MV-4-11 (cell line): ENCODE measurements around the gene BATF3.

Source experiments
- DNase-seq: peaks from one replicate; lab custom pipeline; 2025; lab: John Stamatoyannopoulos, UW

BATF3 gene

DNA sequence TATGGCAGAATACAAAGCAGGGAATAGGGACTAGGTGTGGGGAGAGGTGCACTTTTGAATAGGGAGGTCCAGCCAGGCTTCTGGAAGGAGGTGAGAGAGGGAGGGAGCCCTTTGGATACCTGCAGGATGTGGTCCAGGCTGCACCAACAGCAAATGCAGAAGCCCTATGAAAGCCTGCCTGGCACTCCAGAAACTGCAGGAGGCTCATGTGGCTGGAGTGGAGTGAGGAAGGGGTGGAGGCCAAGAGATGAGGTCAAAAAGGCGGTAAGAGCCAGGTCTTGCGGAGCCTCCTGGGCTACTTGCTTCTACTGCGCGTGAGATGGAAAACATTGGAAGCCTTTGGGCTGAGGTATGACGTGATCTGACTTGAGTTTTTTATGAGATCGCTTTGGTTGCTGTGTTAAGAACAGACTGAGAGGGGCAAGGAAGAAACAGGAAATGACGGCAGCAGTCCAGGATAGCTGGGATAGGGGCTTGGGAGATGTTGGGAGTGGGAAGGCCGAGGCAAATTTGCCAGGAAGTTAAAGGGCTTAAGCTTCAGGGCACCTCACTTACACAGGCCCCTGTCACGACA, 4.4 kb upstream of the BATF3 start:
- no peak for DNase-seq

GRCh38 chr1:212702672-212703071, 3.0 kb upstream of the BATF3 start:
- DNase-seq: no peak

DNA sequence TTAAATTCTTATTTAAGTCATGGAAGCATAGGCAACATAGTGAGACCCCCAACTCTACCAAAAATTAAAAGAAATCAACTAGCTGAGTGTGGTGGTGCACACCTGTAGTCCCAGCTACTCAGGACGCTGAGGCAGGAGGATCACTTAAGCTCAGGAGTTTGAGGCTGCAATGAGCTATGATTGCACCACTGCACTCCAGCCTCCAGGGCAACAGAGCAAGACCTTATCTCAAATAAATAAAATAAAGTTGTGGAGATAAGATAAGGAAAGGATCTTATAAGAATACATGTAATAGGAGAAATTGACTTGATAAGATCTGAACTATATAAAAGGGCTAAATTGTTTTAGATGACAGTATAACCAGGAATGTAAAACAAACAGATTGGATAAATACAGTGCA, 2.3 kb upstream of the BATF3 start:
- DNase-seq: no peak

- peak; percentile 39 for DNase-seq
These were observed 1.5 kb upstream of the BATF3 start for GRCh38 chr1:212700892-212701819.

- DNase-seq: no peak
These were observed 717 bp upstream of the BATF3 start for GRCh38 chr1:212700223-212700891.

- peak; percentile 34 for DNase-seq
These were observed 476 bp downstream of the BATF3 start for GRCh38 chr1:212699104-212699624.

GRCh38 chr1:212698467-212699103, 1.1 kb downstream of the BATF3 start:
- no peak for DNase-seq

- no peak for DNase-seq
These were observed 2.8 kb downstream of the BATF3 start for GRCh38 chr1:212696721-212697331.

DNA sequence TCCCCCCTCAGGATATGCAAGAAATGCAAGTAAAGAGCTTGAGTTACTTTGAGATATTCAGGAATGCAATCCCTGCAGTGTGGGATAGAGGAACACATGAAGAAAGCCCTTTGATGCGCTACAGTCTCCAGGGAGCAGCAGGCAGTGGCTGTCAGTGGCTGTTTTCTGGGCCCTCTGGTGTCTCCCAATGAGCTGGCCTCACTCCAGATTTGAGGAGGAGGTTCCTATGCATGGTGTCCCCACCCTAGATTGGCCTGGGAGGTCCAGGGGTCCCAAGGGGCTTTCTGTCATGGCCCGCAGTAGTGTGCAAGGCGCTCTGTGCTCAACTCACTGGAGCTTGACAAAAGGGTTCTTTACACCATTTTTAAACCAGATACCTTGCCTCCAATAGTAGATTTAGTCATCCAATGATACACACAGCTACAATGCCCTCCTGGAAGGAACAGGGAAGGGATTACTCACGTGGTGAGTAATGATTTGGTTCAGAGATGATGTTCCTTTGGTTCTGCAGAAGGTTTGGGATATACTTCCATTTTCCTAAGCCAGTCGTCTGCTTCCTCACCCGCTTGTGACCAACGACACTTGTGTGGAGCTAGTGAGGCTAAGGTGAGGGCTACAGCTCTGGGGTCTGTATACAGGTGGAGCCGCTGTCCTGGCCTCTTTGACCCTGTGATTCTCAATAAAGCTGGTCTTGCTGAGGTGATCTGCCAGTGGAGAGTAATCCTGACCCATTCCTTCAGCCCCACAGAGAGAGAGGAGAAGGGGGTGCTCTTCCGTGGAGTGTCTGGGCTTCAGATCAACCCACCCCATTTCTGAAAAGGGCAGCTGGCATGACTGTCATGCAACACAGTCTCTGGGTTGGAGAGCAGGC, 6.6 kb downstream of the BATF3 start:
- no peak for DNase-seq

GRCh38 chr1:212691561-212692071, 8.0 kb downstream of the BATF3 start:
- DNase-seq: peak; percentile 49

DNA sequence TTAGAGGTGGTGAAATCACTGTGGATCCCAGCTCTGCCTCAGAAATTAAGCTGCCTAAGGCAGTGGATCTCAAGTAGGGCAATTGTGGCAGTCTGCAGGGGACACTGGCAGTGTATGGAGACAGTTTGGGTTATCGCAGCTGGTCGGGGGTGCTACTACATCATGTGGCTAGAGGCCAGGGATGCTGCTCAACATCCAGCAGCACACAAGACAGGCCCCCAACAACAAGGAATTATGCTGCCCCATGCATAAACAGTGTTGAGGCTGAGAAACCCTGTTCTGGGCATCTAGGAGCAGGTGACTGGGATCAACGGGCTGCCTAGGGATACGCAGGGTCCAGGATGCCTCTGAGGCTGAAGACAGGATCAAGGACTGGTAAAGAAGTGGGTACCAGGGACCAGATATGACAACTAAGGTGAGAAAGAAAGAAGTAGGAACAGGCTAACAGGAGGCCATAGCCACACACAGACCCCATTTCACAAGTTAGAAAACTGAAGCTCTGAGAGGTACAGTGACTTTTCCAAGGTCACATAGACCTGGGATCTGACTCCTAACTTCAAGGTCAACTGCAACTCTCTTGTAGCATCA, 8.7 kb downstream of the BATF3 start:
- DNase-seq: no peak

DNA sequence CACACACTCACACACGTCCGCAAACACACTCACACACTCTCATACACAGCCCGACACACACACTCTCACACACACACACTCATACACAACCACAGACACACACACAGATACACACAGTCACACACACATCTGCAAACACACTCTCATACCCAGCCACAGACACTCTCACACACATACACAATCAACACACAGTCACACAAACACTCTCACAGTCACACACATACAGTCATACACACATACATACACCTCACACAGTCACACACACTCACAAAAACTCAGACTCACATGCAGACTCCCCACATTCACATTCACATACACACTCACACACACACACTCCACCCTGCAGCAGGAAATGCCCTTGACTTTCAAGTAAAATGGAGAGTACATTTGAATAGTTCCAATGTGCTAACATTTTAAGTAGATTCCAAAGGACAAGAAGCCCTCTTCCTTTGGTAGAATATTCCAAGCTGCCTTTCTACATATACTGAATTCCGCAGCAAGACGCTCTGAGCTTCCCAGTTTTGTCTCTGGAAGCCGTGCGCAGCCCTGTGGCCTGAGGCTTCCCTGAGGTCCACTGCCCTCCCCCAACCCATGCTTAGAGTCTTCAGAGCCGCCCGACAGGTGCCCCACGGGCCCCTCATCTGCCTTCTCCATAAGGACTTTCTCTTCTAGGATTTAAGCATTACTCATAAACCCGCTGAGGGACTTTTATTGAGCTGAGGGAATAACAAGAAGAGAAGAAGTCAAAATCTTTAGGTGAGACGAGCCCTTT, 9.7 kb downstream of the BATF3 start:
- no peak for DNase-seq

- no peak for DNase-seq
These were observed 10.4 kb downstream of the BATF3 start for GRCh38 chr1:212689196-212689725.

DNA sequence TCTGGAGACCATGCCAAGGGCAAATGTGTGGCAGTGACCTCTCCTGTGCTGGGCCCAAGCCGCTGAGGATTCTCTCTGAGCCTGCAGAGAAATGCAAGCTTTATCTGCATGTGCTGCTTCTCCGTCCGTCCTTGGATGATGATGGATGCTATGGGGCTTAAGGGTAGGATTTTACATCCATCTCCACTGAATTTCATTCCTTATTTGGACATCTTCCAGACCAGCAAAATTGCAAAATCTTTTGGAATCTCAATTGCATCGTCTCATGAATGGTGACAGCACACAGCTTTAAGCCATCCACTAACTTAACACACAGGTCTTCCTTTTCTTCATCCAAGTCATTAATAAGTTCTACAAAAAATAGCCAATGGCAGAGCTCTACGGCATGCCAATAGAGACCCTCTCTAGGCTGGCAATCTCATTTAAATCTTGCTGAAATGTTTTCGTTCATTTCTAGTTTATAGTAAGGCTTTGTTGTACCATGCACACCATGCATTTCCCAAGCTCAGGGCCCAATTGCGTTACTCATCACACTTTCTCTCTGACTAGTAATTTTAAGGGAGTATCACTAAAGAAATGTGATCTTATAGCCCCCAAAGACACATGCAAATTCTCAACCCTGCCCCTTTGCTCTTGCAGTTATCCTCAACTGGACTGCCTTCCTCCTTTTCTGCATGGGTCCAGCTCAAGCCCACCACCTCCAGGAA, 11.1 kb downstream of the BATF3 start:
- no peak for DNase-seq

- no peak for DNase-seq
These were observed 11.8 kb downstream of the BATF3 start for GRCh38 chr1:212687811-212688210.

DNA sequence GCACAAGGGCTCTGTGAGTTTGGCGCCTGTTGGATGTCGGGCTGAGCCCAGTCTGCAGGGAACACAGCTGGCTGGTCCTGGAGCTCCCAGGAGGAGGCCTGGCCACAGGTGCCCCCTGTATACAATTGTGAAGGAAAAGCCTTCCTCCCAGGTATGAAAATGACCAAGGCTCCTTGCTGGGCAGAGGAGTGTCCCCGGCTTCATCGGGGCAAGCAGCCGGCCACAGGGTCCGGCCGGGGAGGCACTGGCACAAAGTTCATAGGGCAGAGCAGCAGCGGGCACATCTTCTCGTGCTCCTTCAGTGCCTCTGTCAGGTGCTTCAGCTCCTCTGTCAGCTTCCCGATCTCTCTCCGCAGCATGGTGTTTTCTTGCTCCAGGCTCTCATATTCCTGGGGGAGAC, 13.0 kb downstream of the BATF3 start:
- DNase-seq: no peak

GRCh38 chr1:212686069-212686468, 13.6 kb downstream of the BATF3 start:
- no peak for DNase-seq

DNA sequence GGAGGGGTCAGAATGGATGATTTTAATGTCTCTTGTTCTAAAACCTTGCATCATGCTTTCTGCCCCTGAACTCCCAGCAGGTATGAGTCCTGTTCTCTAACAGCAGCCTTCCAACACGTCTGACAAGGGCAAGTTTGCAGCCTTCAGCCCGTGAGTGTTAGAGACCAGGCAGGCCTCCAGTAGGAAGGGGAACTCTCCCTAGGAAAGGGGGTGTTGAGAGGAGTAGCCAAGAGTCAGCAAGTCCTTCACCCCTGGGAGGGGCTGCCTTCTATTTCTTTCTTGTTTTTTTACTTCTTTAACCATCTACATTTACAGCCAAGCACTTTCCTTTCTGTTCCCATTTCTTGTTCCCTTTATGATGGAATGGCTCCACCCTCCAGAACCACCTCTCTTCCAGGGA, 14.2 kb downstream of the BATF3 start:
- no peak for DNase-seq
